Skeletal muscle tissue (tissue), 4 donors: ENCODE data around the gene KCNH6. TPM values are rescaled to one million over a fixed set of nuclear protein-coding genes. Genes with fewer than 3 reads are reported as not detected.

Experiments used
- H3K27ac ChIP-seq: one replicate; pipeline ENCODE4 v1.7.0; 2013; ENCODE audit warnings: mild to moderate bottlenecking, low read depth, low read length, inconsistent platforms
- H3K27me3 ChIP-seq, 3 donors: one replicate each; pipeline ENCODE4 v1.7.0; 2013; ENCODE audit warnings: low read length in 3 of 3; ENCODE audit not compliant: control insufficient read depth in 3 of 3, insufficient read depth in 3 of 3
- H3K36me3 ChIP-seq, 3 donors: one replicate each; pipeline ENCODE4 v1.7.0; 2013; ENCODE audit warnings: low read length in 3 of 3; ENCODE audit not compliant: control insufficient read depth in 3 of 3, insufficient read depth in 3 of 3
- H3K4me1 ChIP-seq, 3 donors: one replicate each; pipeline ENCODE4 v1.7.0; 2013; ENCODE audit warnings: low read length in 3 of 3, mild to moderate bottlenecking in 3 of 3; ENCODE audit not compliant: control insufficient read depth in 3 of 3, insufficient read depth in 3 of 3
- H3K4me3 ChIP-seq, 3 donors: one replicate each; pipeline ENCODE4 v1.7.0; 2013; ENCODE audit warnings: low read length in 3 of 3
- H3K9ac ChIP-seq, 3 donors: one replicate each; pipeline ENCODE4 v1.7.0; 2013; ENCODE audit warnings: low read length in 3 of 3, mild to moderate bottlenecking in 3 of 3, moderate library complexity in 2 of 3, low read depth in 1 of 3
- H3K9me3 ChIP-seq, 3 donors: one replicate each; pipeline ENCODE4 v1.7.0; 2013; ENCODE audit warnings: low read length in 3 of 3; ENCODE audit not compliant: control insufficient read depth in 3 of 3
- total RNA-seq: library from RNA; depleted of rRNA; stranded (reverse); fragments of >200 nt; gene quantifications from one replicate; pipeline ENCODE4 v1.2.3, GENCODE V29; 2014
- donor health status: Osteomylitis.

KCNH6 gene
- total RNA-seq, 1 donor from 2014 or later = not detected

DNA sequence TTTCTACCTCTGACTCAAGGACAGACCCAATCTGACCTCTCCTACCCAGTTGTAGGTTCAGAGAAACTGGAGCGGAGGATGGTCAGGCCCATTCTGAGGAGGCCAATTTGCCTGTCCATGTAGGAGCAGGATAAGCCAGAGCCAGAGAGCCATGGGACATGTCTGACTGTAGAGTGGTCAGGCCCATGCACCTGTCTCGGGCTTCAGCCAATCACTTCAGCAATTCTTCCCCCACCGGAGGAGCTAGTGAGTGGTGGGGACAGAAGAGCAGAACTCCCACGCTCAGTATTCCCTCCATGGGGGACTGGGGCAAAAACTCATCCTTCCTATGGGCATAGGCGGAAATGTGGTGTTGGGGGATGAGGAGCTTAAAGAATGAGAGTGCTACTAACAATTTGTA lies 41.4 kb downstream of the KCNH6 start:
- Histone ChIP-seq H3K36me3 (no peaks in the 10 kb centered on the region), H3K27ac (no peak overlapping the region)

GRCh38 chr17:63567229-63567628 lies 44.1 kb downstream of the KCNH6 start:
- H3K9ac ChIP-seq = no peak overlapping the region
- H3K4me3 ChIP-seq = no peak overlapping the region
- H3K9me3 ChIP-seq = no peaks in the 10 kb centered on the region
- no peaks in the 10 kb centered on the region for H3K27me3 ChIP-seq
- peaks cover 0 to 2% (median 0%) of the 10 kb centered on the region in 3 donors for H3K36me3 ChIP-seq
- H3K4me1 ChIP-seq = peaks cover 0 to 3% (median 0%) of the 10 kb centered on the region in 3 donors
- no peak overlapping the region for H3K27ac ChIP-seq

More for the DNA sequence above, 41.4 kb downstream of the KCNH6 start:
- Histone ChIP-seq H3K9ac (no peak overlapping the region), H3K4me3 (no peak overlapping the region), H3K27me3 (no peaks in the 10 kb centered on the region), H3K4me1 (peaks cover 0 to 3% (median 0%) of the 10 kb centered on the region in 3 donors), H3K9me3 (no peaks in the 10 kb centered on the region)

- Histone ChIP-seq H3K4me1 (peaks cover 0 to 3% (median 0%) of the 10 kb centered on the region in 3 donors), H3K9ac (no peak overlapping the region), H3K4me3 (no peak overlapping the region), H3K9me3 (no peaks in the 10 kb centered on the region), H3K27me3 (no peaks in the 10 kb centered on the region), H3K36me3 (peaks cover 0 to 2% (median 0%) of the 10 kb centered on the region in 3 donors), H3K27ac (no peak overlapping the region)
Measured at GRCh38 chr17:63568563-63568962, 45.4 kb downstream of the KCNH6 start.

DNA sequence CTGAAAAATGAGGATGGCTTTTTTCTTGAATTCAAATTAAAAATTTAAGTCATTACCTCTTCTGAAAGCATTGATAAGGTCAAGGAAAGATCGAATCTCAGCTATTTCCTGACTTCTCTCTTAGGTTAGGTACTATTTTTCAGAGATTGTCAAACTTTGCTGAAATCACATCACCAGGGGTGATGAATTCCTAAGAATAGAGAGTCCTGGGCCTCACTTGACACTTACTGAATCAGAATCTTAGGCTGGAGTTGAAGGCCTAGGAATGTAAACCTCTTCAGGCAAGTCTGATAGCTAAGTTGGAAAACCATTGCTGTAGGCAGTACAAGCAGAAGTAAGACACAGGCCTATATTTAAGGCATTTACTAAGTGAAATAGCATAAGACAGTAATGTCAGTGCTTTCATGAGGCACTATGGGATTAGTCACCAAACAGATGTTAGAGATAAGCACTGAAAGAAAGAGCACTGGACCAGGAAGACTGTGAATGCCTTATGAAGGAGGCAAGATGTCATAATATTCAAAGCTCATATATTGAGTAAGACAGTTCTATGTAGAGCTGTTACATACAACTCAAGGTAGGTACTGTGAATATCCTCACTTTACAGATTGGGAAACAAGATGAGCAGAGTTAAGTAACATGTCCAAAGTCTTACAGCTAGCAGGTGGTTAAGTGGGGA lies 48.6 kb downstream of the KCNH6 start:
- Histone ChIP-seq H3K27ac (no peak overlapping the region), H3K27me3 (no peaks in the 10 kb centered on the region), H3K4me1 (peaks cover 0 to 3% (median 0%) of the 10 kb centered on the region in 3 donors), H3K36me3 (peaks cover 0 to 4% (median 0%) of the 10 kb centered on the region in 3 donors), H3K9ac (no peak overlapping the region), H3K9me3 (no peaks in the 10 kb centered on the region), H3K4me3 (no peak overlapping the region)

GRCh38 chr17:63573634-63574033 lies 50.5 kb downstream of the KCNH6 start:
- H3K9ac ChIP-seq = no peak overlapping the region
- H3K4me1 ChIP-seq = peaks cover 0 to under 1% (median 0%) of the 10 kb centered on the region in 3 donors
- no peak overlapping the region for H3K27ac ChIP-seq
- H3K27me3 ChIP-seq = no peaks in the 10 kb centered on the region
- H3K9me3 ChIP-seq = no peaks in the 10 kb centered on the region
- H3K4me3 ChIP-seq = no peak overlapping the region
- H3K36me3 ChIP-seq = peaks cover 0 to 7% (median 3%) of the 10 kb centered on the region in 3 donors

- peaks cover 10 to 34% (median 20%) of the 10 kb centered on the region in 3 donors for H3K36me3 ChIP-seq
Measured at GRCh38 chr17:63578027-63578768, 55.0 kb downstream of the KCNH6 start.

GRCh38 chr17:63578769-63579111 lies 55.6 kb downstream of the KCNH6 start:
- no peaks in the 10 kb centered on the region for H3K27me3 ChIP-seq
- H3K36me3 ChIP-seq = peaks cover 15 to 39% (median 25%) of the 10 kb centered on the region in 3 donors
- H3K27ac ChIP-seq = no peak overlapping the region
- no peaks in the 10 kb centered on the region for H3K4me1 ChIP-seq
- no peak overlapping the region for H3K9ac ChIP-seq
- no peaks in the 10 kb centered on the region for H3K9me3 ChIP-seq
- H3K4me3 ChIP-seq = no peak overlapping the region

More at GRCh38 chr17:63578027-63578768, 55.0 kb downstream of the KCNH6 start:
- Histone ChIP-seq H3K9me3 (no peaks in the 10 kb centered on the region), H3K4me1 (no peaks in the 10 kb centered on the region), H3K27me3 (no peaks in the 10 kb centered on the region), H3K27ac (no peak overlapping the region), H3K9ac (no peak overlapping the region), H3K4me3 (no peak overlapping the region)

DNA sequence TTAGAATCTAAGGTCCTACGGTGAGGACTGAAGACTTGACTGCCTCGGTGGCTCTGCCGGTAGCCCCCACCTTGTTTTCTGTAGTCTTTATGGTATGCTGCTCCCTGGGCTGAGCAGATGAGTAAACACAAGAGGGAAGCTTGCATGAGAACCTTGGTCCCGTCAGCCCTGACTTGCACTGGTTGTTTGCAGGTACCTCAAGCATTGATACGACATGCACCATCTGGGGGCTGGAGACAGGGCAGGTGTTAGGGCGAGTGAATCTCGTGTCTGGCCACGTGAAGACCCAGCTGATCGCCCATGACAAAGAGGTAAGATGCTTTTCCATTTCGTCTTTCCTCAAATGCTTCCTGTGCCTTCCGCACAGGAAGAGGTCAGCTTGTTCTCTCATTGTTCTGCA lies 56.5 kb downstream of the KCNH6 start:
- Histone ChIP-seq H3K36me3 (peaks cover 17 to 41% (median 32%) of the 10 kb centered on the region in 3 donors), H3K4me1 (no peaks in the 10 kb centered on the region), H3K4me3 (no peak overlapping the region), H3K27me3 (no peaks in the 10 kb centered on the region), H3K27ac (no peak overlapping the region), H3K9me3 (no peaks in the 10 kb centered on the region), H3K9ac (no peak overlapping the region)

GRCh38 chr17:63587770-63588169 lies 64.6 kb downstream of the KCNH6 start:
- Histone ChIP-seq H3K36me3 (peaks cover 52 to 70% (median 65%) of the 10 kb centered on the region in 3 donors), H3K27me3 (no peaks in the 10 kb centered on the region), H3K27ac (no peak overlapping the region), H3K4me1 (no peaks in the 10 kb centered on the region), H3K4me3 (no peak overlapping the region), H3K9me3 (no peaks in the 10 kb centered on the region), H3K9ac (no peak overlapping the region)

DNA sequence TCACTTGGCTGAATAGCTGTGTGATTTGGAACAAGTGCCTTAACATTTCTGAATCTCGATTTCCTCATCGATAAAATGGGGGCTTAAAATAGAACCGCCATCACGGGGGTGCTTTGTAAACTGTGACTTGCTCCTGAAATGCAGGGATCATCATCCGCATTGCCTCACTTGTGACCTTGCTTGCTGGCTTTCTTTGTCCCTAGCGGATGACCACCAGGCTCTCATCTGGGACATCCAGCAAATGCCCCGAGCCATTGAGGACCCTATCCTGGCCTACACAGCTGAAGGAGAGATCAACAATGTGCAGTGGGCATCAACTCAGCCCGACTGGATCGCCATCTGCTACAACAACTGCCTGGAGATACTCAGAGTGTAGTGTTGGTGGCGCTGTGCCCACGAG lies 65.6 kb downstream of the KCNH6 start:
- no peaks in the 10 kb centered on the region for H3K27me3 ChIP-seq
- peaks cover 46 to 64% (median 58%) of the 10 kb centered on the region in 3 donors for H3K36me3 ChIP-seq
- H3K9me3 ChIP-seq = no peaks in the 10 kb centered on the region
- H3K4me1 ChIP-seq = no peaks in the 10 kb centered on the region
- H3K9ac ChIP-seq = no peak overlapping the region
- H3K4me3 ChIP-seq = no peak overlapping the region
- no peak overlapping the region for H3K27ac ChIP-seq
